DOHH2 (cell line): ENCODE measurements around the gene SPDYE5.
"Not testable (repeated sequence)": the region's sequence is repeated elsewhere in the genome, so short reads cannot be mapped to it uniquely, and the experiment has no call there.

ENCODE experiments used
- CTCF ChIP-seq: fragments of 200-600 bp; sonication (generic); IDR thresholded peaks from one replicate; pipeline ENCODE4 v1.5.1; 2014; ENCODE audit warnings: antibody characterized with exemption, mild to moderate bottlenecking, low read depth, low read length; ENCODE audit not compliant: poor library complexity, severe bottlenecking
- EZH2phosphoT487 ChIP-seq: fragments of 200-600 bp; sonication (generic); IDR thresholded peaks from 2 replicates; pipeline ENCODE4 v1.6.1; 2017; ENCODE audit warnings: borderline replicate concordance, mild to moderate bottlenecking, antibody characterized with exemption, low read length, moderate library complexity, mixed read lengths

GRCh38 chr7:75470166-75470565 lies 22.0 kb upstream of the SPDYE5 start:
- TF ChIP-seq CTCF, EZH2phosphoT487: not testable (repeated sequence)
